ENCODE results near the gene E4F1. TPM values are rescaled to one million over a fixed set of nuclear protein-coding genes. Genes with fewer than 3 reads are reported as not detected.

E4F1 gene
- total and polyA plus RNA-seq, 2 of the 13 experiments (the other 11 are each of a cell fraction or from before 2014, with no cell fraction given): 13.8 to 19.5 TPM

DNA sequence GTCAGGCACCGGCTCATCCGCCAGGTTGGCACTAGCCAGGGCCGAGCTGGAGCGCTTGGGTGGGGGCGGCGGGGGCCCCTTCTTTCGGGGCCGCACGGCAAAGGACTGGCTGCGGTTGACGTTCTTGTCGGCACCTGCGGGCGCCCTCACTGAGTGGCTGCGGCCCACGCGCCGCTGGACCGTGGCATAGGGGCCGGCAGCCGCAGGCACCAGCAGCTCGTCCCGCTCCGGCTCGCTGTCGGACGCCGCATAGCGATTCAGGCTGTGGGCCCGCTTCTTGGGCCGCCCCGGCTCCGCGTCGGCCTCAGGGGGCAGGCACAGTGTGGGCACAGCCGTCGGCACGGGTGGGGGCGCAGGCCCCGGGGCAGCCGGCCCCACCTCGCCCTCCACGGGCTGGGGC is 42.9 kb upstream of the E4F1 start:
- H3K27me3 ChIP-seq (ENCODE audit: control insufficient read depth in 1 of 2, insufficient read depth in 2 of 2, low read length in 2 of 2): no peaks in the 10 kb centered on the region
- DNase-seq (ENCODE audit: low spot score) (no peak), ATAC-seq (no peak), FAIRE-seq (no peak)
- no peak overlapping the region for H2AFZ ChIP-seq (ENCODE audit: low read length)
- no peak overlapping the region for H3K27ac ChIP-seq (ENCODE audit: extremely low read length, insufficient read depth, low read length)
- no TSS peak for BruUV-seq (replicated peaks)
- no peak overlapping the region for H3K4me3 ChIP-seq (replicated peaks in 1 of 3; ENCODE audit: insufficient read depth in 1 of 3, low read depth in 2 of 3, low read length in 3 of 3)
- CTCF ChIA-PET (ENCODE audit: low intra/inter-chr PET ratio, low total read pairs): no interaction called here
- no peak overlapping the region for H3K9ac ChIP-seq (ENCODE audit: insufficient read depth, low read depth, low read length)
- peaks cover 17% of the 10 kb centered on the region for H3K4me1 ChIP-seq (ENCODE audit: insufficient read depth, low read length)
- intact Hi-C loops (cut with micrococcal nuclease; ENCODE audit: unreplicated experiment) (no loop called here), in situ Hi-C loops (cut with HindIII; ENCODE audit: extremely low pct_ligation_motif_present, low pct_unique_long_range_greater_than_20kb) (no loop called here)
- 94% methylated on average over 30 of the region's 43 CpGs for WGBS (ENCODE audit: low lambda C conversion rate)
- no peaks in the 10 kb centered on the region for H4K20me1 ChIP-seq (ENCODE audit: insufficient read depth, low read length)
- POLR2A ChIA-PET: interaction anchor here (2.0 to 3.5 kb wide), 2 partner anchors 23 to 25 kb away, joined by 8 to 31 read pairs; partner anchors contain the start of gene TRAF7
- H3K36me3 ChIP-seq (replicated peaks in 1 of 2; ENCODE audit: control insufficient read depth in 1 of 2, insufficient read depth in 2 of 2, low read length in 2 of 2): peaks cover 5 to 6% of the 10 kb centered on the region in 2 experiments; a peak in 2 of 5 replicates
- no peaks in the 10 kb centered on the region for H3K79me2 ChIP-seq (ENCODE audit: insufficient read depth, low read length)
- H3K9me3 ChIP-seq (ENCODE audit: low read length): no peaks in the 10 kb centered on the region
- H3K4me2 ChIP-seq (ENCODE audit: low read depth, low read length): no peak overlapping the region
- TF ChIP-seq, protein P1, sequence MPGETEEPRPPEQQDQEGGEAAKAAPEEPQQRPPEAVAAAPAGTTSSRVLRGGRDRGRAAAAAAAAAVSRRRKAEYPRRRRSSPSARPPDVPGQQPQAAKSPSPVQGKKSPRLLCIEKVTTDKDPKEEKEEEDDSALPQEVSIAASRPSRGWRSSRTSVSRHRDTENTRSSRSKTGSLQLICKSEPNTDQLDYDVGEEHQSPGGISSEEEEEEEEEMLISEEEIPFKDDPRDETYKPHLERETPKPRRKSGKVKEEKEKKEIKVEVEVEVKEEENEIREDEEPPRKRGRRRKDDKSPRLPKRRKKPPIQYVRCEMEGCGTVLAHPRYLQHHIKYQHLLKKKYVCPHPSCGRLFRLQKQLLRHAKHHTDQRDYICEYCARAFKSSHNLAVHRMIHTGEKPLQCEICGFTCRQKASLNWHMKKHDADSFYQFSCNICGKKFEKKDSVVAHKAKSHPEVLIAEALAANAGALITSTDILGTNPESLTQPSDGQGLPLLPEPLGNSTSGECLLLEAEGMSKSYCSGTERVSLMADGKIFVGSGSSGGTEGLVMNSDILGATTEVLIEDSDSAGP (CRISPR knock-in tag; IDR thresholded peaks at IDR 0.05; ENCODE audit: borderline replicate concordance): no peak
- no peak for TF ChIP-seq MTA3 (CRISPR knock-in tag; IDR thresholded peaks at IDR 0.05)
- no peak for TF ChIP-seq HDAC2 (CRISPR knock-in tag; IDR thresholded peaks at IDR 0.05)
- TF ChIP-seq RFX5 (IDR thresholded peaks at IDR 0.05; ENCODE audit: low read depth, low read length): no peak
- no peak for TF ChIP-seq ZNF841 (CRISPR knock-in tag; IDR thresholded peaks at IDR 0.05; ENCODE audit: borderline replicate concordance)
- TF ChIP-seq ZNF451 (CRISPR knock-in tag; IDR thresholded peaks at IDR 0.05): no peak
- no peak for TF ChIP-seq KAT8 (CRISPR knock-in tag; IDR thresholded peaks at IDR 0.05)
- no peak for TF ChIP-seq KMT2B (CRISPR knock-in tag; IDR thresholded peaks at IDR 0.05)
- TF ChIP-seq ZNF292 (CRISPR knock-in tag; IDR thresholded peaks at IDR 0.05; ENCODE audit: borderline replicate concordance, low read depth): no peak
- TF ChIP-seq ZNF776 (CRISPR knock-in tag; IDR thresholded peaks at IDR 0.05): no peak
- TF ChIP-seq, protein P2, sequence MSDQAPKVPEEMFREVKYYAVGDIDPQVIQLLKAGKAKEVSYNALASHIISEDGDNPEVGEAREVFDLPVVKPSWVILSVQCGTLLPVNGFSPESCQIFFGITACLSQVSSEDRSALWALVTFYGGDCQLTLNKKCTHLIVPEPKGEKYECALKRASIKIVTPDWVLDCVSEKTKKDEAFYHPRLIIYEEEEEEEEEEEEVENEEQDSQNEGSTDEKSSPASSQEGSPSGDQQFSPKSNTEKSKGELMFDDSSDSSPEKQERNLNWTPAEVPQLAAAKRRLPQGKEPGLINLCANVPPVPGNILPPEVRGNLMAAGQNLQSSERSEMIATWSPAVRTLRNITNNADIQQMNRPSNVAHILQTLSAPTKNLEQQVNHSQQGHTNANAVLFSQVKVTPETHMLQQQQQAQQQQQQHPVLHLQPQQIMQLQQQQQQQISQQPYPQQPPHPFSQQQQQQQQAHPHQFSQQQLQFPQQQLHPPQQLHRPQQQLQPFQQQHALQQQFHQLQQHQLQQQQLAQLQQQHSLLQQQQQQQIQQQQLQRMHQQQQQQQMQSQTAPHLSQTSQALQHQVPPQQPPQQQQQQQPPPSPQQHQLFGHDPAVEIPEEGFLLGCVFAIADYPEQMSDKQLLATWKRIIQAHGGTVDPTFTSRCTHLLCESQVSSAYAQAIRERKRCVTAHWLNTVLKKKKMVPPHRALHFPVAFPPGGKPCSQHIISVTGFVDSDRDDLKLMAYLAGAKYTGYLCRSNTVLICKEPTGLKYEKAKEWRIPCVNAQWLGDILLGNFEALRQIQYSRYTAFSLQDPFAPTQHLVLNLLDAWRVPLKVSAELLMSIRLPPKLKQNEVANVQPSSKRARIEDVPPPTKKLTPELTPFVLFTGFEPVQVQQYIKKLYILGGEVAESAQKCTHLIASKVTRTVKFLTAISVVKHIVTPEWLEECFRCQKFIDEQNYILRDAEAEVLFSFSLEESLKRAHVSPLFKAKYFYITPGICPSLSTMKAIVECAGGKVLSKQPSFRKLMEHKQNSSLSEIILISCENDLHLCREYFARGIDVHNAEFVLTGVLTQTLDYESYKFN (CRISPR knock-in tag; conservative IDR thresholded peaks at IDR 0.05): no peak
